Liver (tissue), 9 donors: Measurements from ENCODE around the gene E2F8. TPM values are rescaled to one million over a fixed set of nuclear protein-coding genes. Genes with fewer than 3 reads are reported as not detected.

ENCODE experiments used
- DNase-seq: peaks from one replicate; pipeline ENCODE4 v3.0.0-alpha.2; 2017; ENCODE audit warnings: low spot score
- H3K27ac ChIP-seq, 2 donors: one replicate each; pipeline ENCODE4 v1.7.0; 2013; ENCODE audit warnings: inconsistent platforms in 2 of 2, low read length in 2 of 2, control low read depth in 1 of 2, low read depth in 1 of 2, mild to moderate bottlenecking in 1 of 2
- H3K27me3 ChIP-seq, 4 donors: one replicate each; pipeline versions ENCODE4 v1.6.1 to v1.7.0; 2013; ENCODE audit warnings: low read length in 3 of 4, inconsistent platforms in 1 of 4, mild to moderate bottlenecking in 1 of 4, moderate library complexity in 1 of 4; ENCODE audit not compliant: control insufficient read depth in 4 of 4, insufficient read depth in 4 of 4
- H3K36me3 ChIP-seq, 4 donors: one replicate each; pipeline versions ENCODE4 v1.6.1 to v1.7.0; 2013; ENCODE audit warnings: low read length in 3 of 4, mild to moderate bottlenecking in 3 of 4, low read depth in 1 of 4, moderate library complexity in 1 of 4; ENCODE audit not compliant: control insufficient read depth in 4 of 4, insufficient read depth in 3 of 4
- H3K4me1 ChIP-seq, 4 donors: one replicate each; pipeline versions ENCODE4 v1.6.1 to v1.7.0; 2013; ENCODE audit warnings: low read length in 3 of 4, mild to moderate bottlenecking in 3 of 4, moderate library complexity in 1 of 4; ENCODE audit not compliant: control insufficient read depth in 4 of 4, insufficient read depth in 4 of 4
- H3K4me3 ChIP-seq, 3 donors: one replicate each; pipeline versions ENCODE4 v1.6.1 to v1.7.0; 2013; ENCODE audit warnings: low read length in 3 of 3, control low read depth in 1 of 3, low read depth in 1 of 3, mild to moderate bottlenecking in 1 of 3
- H3K9ac ChIP-seq, 2 donors: one replicate each; pipeline ENCODE4 v1.7.0; 2013; ENCODE audit warnings: low read length in 2 of 2, mild to moderate bottlenecking in 2 of 2, moderate library complexity in 2 of 2, control low read depth in 1 of 2, low read depth in 1 of 2
- H3K9me3 ChIP-seq, 4 donors: one replicate each; pipeline versions ENCODE4 v1.6.1 to v1.7.0; 2013; ENCODE audit warnings: low read length in 3 of 4; ENCODE audit not compliant: control insufficient read depth in 4 of 4
- ATF3 ChIP-seq: IDR thresholded peaks from 2 replicates; pipeline ENCODE4 v1.6.1; 2016; ENCODE audit warnings: antibody characterized with exemption
- CTCF ChIP-seq: fragments of 150-350 bp; IDR thresholded peaks from 2 replicates; pipeline ENCODE4 v1.5.1; 2017; ENCODE audit warnings: improper control_type of control experiment, low read depth, low read length; ENCODE audit not compliant: missing input control
- EGR1 ChIP-seq, 2 donors: IDR thresholded peaks; 2 replicates each; pipeline ENCODE4 v1.6.1; 2016 to 2018; ENCODE audit warnings: antibody characterized with exemption in 2 of 2, low read depth in 2 of 2
- FOXA2 ChIP-seq: IDR thresholded peaks from 2 replicates; pipeline ENCODE4 v1.6.1; 2016; ENCODE audit warnings: antibody characterized with exemption
- GABPA ChIP-seq, 2 donors: IDR thresholded peaks in 1 of 2; conservative IDR thresholded peaks in 1 of 2; 2 replicates each; pipeline ENCODE4 v1.6.1; 2016; ENCODE audit warnings: antibody characterized with exemption in 2 of 2, mild to moderate bottlenecking in 1 of 2, moderate library complexity in 1 of 2
- HNF4A ChIP-seq, 2 donors: conservative IDR thresholded peaks; 2 replicates each; pipeline ENCODE4 v1.6.1; 2016; ENCODE audit warnings: antibody characterized with exemption in 2 of 2, mild to moderate bottlenecking in 2 of 2
- JUND ChIP-seq, 2 donors: IDR thresholded peaks; 2 replicates each; pipeline ENCODE4 v1.6.1; 2016; ENCODE audit warnings: antibody characterized with exemption in 2 of 2
- NR2F2 ChIP-seq: IDR thresholded peaks from 2 replicates; pipeline ENCODE4 v1.6.1; 2016; ENCODE audit warnings: antibody characterized with exemption
- RAD21 ChIP-seq, 2 donors: IDR thresholded peaks; 2 replicates each; pipeline ENCODE4 v1.6.1; 2016; ENCODE audit warnings: antibody characterized with exemption in 2 of 2, mild to moderate bottlenecking in 2 of 2
- REST ChIP-seq: IDR thresholded peaks from 2 replicates; pipeline ENCODE4 v1.6.1; 2016; ENCODE audit warnings: antibody characterized with exemption, mild to moderate bottlenecking
- RXRA ChIP-seq, 2 donors: IDR thresholded peaks; 2 replicates each; pipeline ENCODE4 v1.6.1; 2017 to 2018; ENCODE audit warnings: antibody characterized with exemption in 2 of 2, mild to moderate bottlenecking in 1 of 2
- SP1 ChIP-seq: IDR thresholded peaks from 2 replicates; pipeline ENCODE4 v1.6.1; 2018; ENCODE audit warnings: antibody characterized with exemption, mild to moderate bottlenecking
- TAF1 ChIP-seq: conservative IDR thresholded peaks from 2 replicates; pipeline ENCODE4 v1.6.1; 2016; ENCODE audit warnings: antibody characterized with exemption, mild to moderate bottlenecking
- YY1 ChIP-seq: IDR thresholded peaks from 2 replicates; pipeline ENCODE4 v1.6.1; 2016; ENCODE audit warnings: antibody characterized with exemption, mild to moderate bottlenecking
- ZBTB33 ChIP-seq: IDR thresholded peaks from 2 replicates; pipeline ENCODE4 v1.6.1; 2016; ENCODE audit warnings: antibody characterized with exemption
- WGBS: extraction: QIAGEN DNeasy Blood & Tissue Kit; methylation state at CpG from one replicate; pipeline ENCODE4 v1.1.7; 2013; 5-methylcytosine and 5-hydroxymethylcytosine counted together
- polyA plus RNA-seq, 2 donors: library from polyadenylated mRNA; stranded (reverse) in 1 of 2; unstranded in 1 of 2; fragments of 200-250 nt in 1 of 2; fragments of >200 nt in 1 of 2; fragmentation: Nextera tagmentation in 1 of 2; extraction: Ambion mirVana in 1 of 2; gene quantifications; one replicate each; pipeline versions ENCODE4 v1.2.1 to v1.2.3, GENCODE V29; 2013 to 2015
- total RNA-seq, 2 donors: library from RNA; depleted of rRNA; stranded (reverse); fragments of >200 nt; gene quantifications; one replicate each; pipeline ENCODE4 v1.2.3, GENCODE V29; 2014
- donor health status: healthy.
- donor health status: healthy.
- donor health status: healthy.
- donor health status: healthy.
- donor health status: healthy.

The E2F8 gene
- total and polyA plus RNA-seq, 4 donors, result 0.14 to 9.6 (median 0.66) TPM; not detected in 1

- Histone ChIP-seq H3K4me3 (no peak overlapping the region), H3K4me1 (no peaks in the 10 kb centered on the region), H3K27me3 (no peaks in the 10 kb centered on the region), H3K9me3 (no peaks in the 10 kb centered on the region), H3K9ac (no peak overlapping the region), H3K27ac (no peak overlapping the region), H3K36me3 (no peaks in the 10 kb centered on the region)
- WGBS, result 82% methylated on average over 2 of the region's 2 CpGs
- DNase-seq, result no peak
- TF ChIP-seq SP1, result no peak
- TF ChIP-seq FOXA2, result no peak
- TF ChIP-seq YY1, result no peak
- no peak for TF ChIP-seq REST
- TF ChIP-seq ZBTB33, result no peak
- no peak for TF ChIP-seq ATF3
- TF ChIP-seq RAD21 (IDR thresholded peaks at IDR 0.05), result no peak
- no peak for TF ChIP-seq RXRA (IDR thresholded peaks at IDR 0.05)
- no peak for TF ChIP-seq TAF1
- TF ChIP-seq NR2F2, result no peak
- TF ChIP-seq EGR1 (IDR thresholded peaks at IDR 0.05; ENCODE audit: low read depth in 2 of 2), result no peak
- no peak for TF ChIP-seq GABPA (IDR thresholded peaks at IDR 0.05 in 1 of 2, conservative IDR thresholded peaks at IDR 0.05 in 1 of 2)
- TF ChIP-seq CTCF, result no peak
- TF ChIP-seq HNF4A (conservative IDR thresholded peaks at IDR 0.05), result no peak
These were observed 55.7 kb downstream of the E2F8 start for GRCh38 chr11:19185036-19185435.

- no peak overlapping the region for H3K27ac ChIP-seq
- H3K36me3 ChIP-seq, result no peaks in the 10 kb centered on the region
- H3K4me3 ChIP-seq, result no peak overlapping the region
- TF ChIP-seq RXRA (IDR thresholded peaks at IDR 0.05) (no peak), SP1 (no peak), TAF1 (no peak), JUND (IDR thresholded peaks at IDR 0.05) (no peak), REST (no peak), RAD21 (IDR thresholded peaks at IDR 0.05) (no peak)
- WGBS, result 95% methylated on average over 7 of the region's 7 CpGs
- DNase-seq, result no peak
- no peaks in the 10 kb centered on the region for H3K9me3 ChIP-seq
- H3K9ac ChIP-seq, result no peak overlapping the region
- no peaks in the 10 kb centered on the region for H3K4me1 ChIP-seq
- no peaks in the 10 kb centered on the region for H3K27me3 ChIP-seq
These were observed 57.1 kb downstream of the E2F8 start for GRCh38 chr11:19183646-19184045.
